ENCODE results near the gene MAPK1IP1L. TPM values are rescaled to one million over a fixed set of nuclear protein-coding genes. Genes with fewer than 3 reads are reported as not detected.
A peak's percentile ranks its signal among the peaks of the same experiment; 100 is the strongest.

The MAPK1IP1L gene
- total RNA-seq, 1 donor from 2014 or later = 72.6 TPM

GRCh38 chr14:55105991-55106390 is 54.5 kb downstream of the MAPK1IP1L start:
- H3K27me3 ChIP-seq = no peaks in the 10 kb centered on the region

GRCh38 chr14:55107766-55108554 is 56.5 kb downstream of the MAPK1IP1L start:
- no peaks in the 10 kb centered on the region for H3K36me3 ChIP-seq
- H3K27ac Mint-ChIP-seq = peak overlapping the region; percentile 51
- H3K27ac ChIP-seq = no peak overlapping the region
- H3K4me1 ChIP-seq = peaks cover 7% of the 10 kb centered on the region
- H3K4me3 Mint-ChIP-seq = peak overlapping the region; percentile 27
- no peak overlapping the region for H3K4me2 ChIP-seq
- H3K36me3 Mint-ChIP-seq = peaks cover 7% of the 10 kb centered on the region
- DNase-seq (ENCODE audit: low spot score) = no peak
- H3F3A ChIP-seq (ENCODE audit: low read depth) = peaks cover 14% of the 10 kb centered on the region
- peak overlapping the region; percentile 17 for H2AFZ ChIP-seq (replicated peaks)
- no peak overlapping the region for H3K4me3 ChIP-seq
- H3K4me1 Mint-ChIP-seq = peaks cover 28% of the 10 kb centered on the region
- H3K27me3 Mint-ChIP-seq (ENCODE audit: insufficient read depth, low read depth) = peaks cover 14% of the 10 kb centered on the region
- no peaks in the 10 kb centered on the region for H4K20me1 ChIP-seq (ENCODE audit: low read depth)
- H3K79me2 ChIP-seq (ENCODE audit: low read depth) = no peaks in the 10 kb centered on the region
- peaks cover 12% of the 10 kb centered on the region for H3K9me3 Mint-ChIP-seq
- no peak overlapping the region for H3K9ac ChIP-seq
- no peak for TF ChIP-seq EZH2 (IDR thresholded peaks at IDR 0.05)
- no peak for TF ChIP-seq EZH2phosphoT487 (IDR thresholded peaks at IDR 0.05)
- TF ChIP-seq CTCF (IDR thresholded peaks at IDR 0.05) = no peak
- no peaks in the 10 kb centered on the region for H3K9me3 ChIP-seq (ENCODE audit: low read depth)
- H3K27me3 ChIP-seq = no peaks in the 10 kb centered on the region

More at GRCh38 chr14:55105991-55106390, 54.5 kb downstream of the MAPK1IP1L start:
- H3K4me3 ChIP-seq = no peak overlapping the region
- no peak overlapping the region for H3K9ac ChIP-seq
- H3K27ac ChIP-seq = no peak overlapping the region
- Mint-ChIP-seq H3K36me3 (peaks cover 7% of the 10 kb centered on the region), H3K9me3 (peaks cover 12% of the 10 kb centered on the region), H3K27me3 (ENCODE audit: insufficient read depth, low read depth) (peaks cover 11% of the 10 kb centered on the region), H3K27ac (no peak overlapping the region), H3K4me3 (no peak overlapping the region), H3K4me1 (peaks cover 39% of the 10 kb centered on the region)
- TF ChIP-seq CTCF (IDR thresholded peaks at IDR 0.05) (no peak), EZH2 (IDR thresholded peaks at IDR 0.05) (no peak), EZH2phosphoT487 (IDR thresholded peaks at IDR 0.05) (no peak)
- H2AFZ ChIP-seq (replicated peaks) = no peak overlapping the region
- H4K20me1 ChIP-seq (ENCODE audit: low read depth) = no peaks in the 10 kb centered on the region
- H3K9me3 ChIP-seq (ENCODE audit: low read depth) = no peaks in the 10 kb centered on the region
- H3F3A ChIP-seq (ENCODE audit: low read depth) = peaks cover 33% of the 10 kb centered on the region
- peaks cover 20% of the 10 kb centered on the region for H3K4me1 ChIP-seq
- no peak for DNase-seq (ENCODE audit: low spot score)
- no peaks in the 10 kb centered on the region for H3K36me3 ChIP-seq
- no peak overlapping the region for H3K4me2 ChIP-seq
- H3K79me2 ChIP-seq (ENCODE audit: low read depth) = no peaks in the 10 kb centered on the region

- H3K9ac ChIP-seq = no peak overlapping the region
- no peaks in the 10 kb centered on the region for H3F3A ChIP-seq (ENCODE audit: low read depth)
- H3K4me2 ChIP-seq = no peak overlapping the region
- H3K4me3 ChIP-seq = no peak overlapping the region
- H3K4me1 ChIP-seq = no peaks in the 10 kb centered on the region
- H3K9me3 ChIP-seq (ENCODE audit: low read depth) = no peaks in the 10 kb centered on the region
- Mint-ChIP-seq H3K27me3 (ENCODE audit: insufficient read depth, low read depth) (peaks cover 12% of the 10 kb centered on the region), H3K36me3 (peaks cover 3% of the 10 kb centered on the region), H3K4me1 (peaks cover 16% of the 10 kb centered on the region), H3K4me3 (no peak overlapping the region), H3K27ac (no peak overlapping the region), H3K9me3 (peaks cover 2% of the 10 kb centered on the region)
- no peak for DNase-seq (ENCODE audit: low spot score)
- H3K79me2 ChIP-seq (ENCODE audit: low read depth) = no peaks in the 10 kb centered on the region
- H4K20me1 ChIP-seq (ENCODE audit: low read depth) = no peaks in the 10 kb centered on the region
- no peaks in the 10 kb centered on the region for H3K27me3 ChIP-seq
- H3K36me3 ChIP-seq = no peaks in the 10 kb centered on the region
- no peak overlapping the region for H2AFZ ChIP-seq (replicated peaks)
- TF ChIP-seq CTCF (IDR thresholded peaks at IDR 0.05) = no peak
- TF ChIP-seq EZH2phosphoT487 (IDR thresholded peaks at IDR 0.05) = no peak
- no peak for TF ChIP-seq EZH2 (IDR thresholded peaks at IDR 0.05)
- H3K27ac ChIP-seq = no peak overlapping the region
Observed at GRCh38 chr14:55109836-55110235, 58.4 kb downstream of the MAPK1IP1L start.
